PFSK-1 (cell line): Measurements from ENCODE around the gene FAM72C. TPM values are rescaled to one million over a fixed set of nuclear protein-coding genes. Genes with fewer than 3 reads are reported as not detected.
"Not testable (repeated sequence)": the region's sequence is repeated elsewhere in the genome, so short reads cannot be mapped to it uniquely, and the experiment has no call there.

Experiments used
- POLR2AphosphoS5 ChIP-seq: IDR thresholded peaks from 2 replicates; pipeline ENCODE4 v1.6.1; 2012; ENCODE audit warnings: low read depth, mild to moderate bottlenecking, control low read depth, low read length, moderate library complexity
- SIN3A ChIP-seq: IDR thresholded peaks from 2 replicates; pipeline ENCODE4 v1.6.1; 2012; ENCODE audit warnings: mild to moderate bottlenecking, low read length, moderate library complexity, borderline replicate concordance; ENCODE audit not compliant: insufficient read depth
- TAF1 ChIP-seq: IDR thresholded peaks from 2 replicates; pipeline ENCODE4 v1.6.1; 2012; ENCODE audit warnings: low read length, control low read depth, borderline replicate concordance; ENCODE audit not compliant: insufficient read depth
- polyA plus RNA-seq: library from polyadenylated mRNA; unstranded; fragments of >200 nt; gene quantifications from one replicate; pipeline ENCODE4 v1.2.1, GENCODE V29; 2012; ENCODE audit warnings: low read depth, missing spikeins; ENCODE audit not compliant: insufficient read length

Gene FAM72C
- polyA plus RNA-seq, result 2.6 TPM

GRCh38 chr1:143971924-143972700 lies at the start of gene FAM72C:
Gene FAM72C, minus strand, starts transcription at chr1:143971986. Its CDS starts 845 bp downstream, at chr1:143971141.
- TF ChIP-seq SIN3A, POLR2AphosphoS5, TAF1: not testable (repeated sequence)
